DMS 273 treated with DMSO at 0.1 percent for 48 hours (cell line): ENCODE data around the gene CALR.
"Not testable (repeated sequence)": the region's sequence is repeated elsewhere in the genome, so short reads cannot be mapped to it uniquely, and the experiment has no call there.

ENCODE experiments used
- DNase-seq: peaks from one replicate; lab custom pipeline; 2025; lab: John Stamatoyannopoulos, UW

The CALR gene

DNA sequence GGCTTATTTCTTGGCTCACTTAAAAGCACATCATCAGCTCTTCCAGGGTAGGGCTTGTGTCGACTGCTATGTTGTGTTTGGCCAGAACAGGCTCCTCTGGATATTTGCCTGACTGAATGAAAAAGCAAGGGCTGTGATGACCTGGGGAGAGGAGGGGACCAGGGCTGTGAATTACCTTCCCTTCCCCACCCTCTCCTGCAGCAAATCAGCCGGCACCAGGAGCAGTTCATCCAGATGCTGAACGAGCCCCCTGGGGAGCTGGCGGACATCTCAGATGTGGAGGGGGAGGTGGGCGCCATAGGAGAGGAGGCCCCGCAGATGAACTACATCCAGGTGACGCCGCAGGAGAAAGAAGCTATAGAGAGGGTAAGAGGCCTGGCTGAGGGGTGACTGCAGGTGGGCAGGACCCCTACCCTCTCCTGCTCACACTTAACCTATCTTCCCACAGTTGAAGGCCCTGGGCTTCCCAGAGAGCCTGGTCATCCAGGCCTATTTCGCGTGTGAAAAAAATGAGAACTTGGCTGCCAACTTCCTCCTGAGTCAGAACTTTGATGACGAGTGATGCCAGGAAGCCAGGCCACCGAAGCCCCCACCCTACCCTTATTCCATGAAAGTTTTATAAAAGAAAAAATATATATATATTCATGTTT lies 14.2 kb downstream of the CALR start:
- peak; percentile 76 for DNase-seq

DNA sequence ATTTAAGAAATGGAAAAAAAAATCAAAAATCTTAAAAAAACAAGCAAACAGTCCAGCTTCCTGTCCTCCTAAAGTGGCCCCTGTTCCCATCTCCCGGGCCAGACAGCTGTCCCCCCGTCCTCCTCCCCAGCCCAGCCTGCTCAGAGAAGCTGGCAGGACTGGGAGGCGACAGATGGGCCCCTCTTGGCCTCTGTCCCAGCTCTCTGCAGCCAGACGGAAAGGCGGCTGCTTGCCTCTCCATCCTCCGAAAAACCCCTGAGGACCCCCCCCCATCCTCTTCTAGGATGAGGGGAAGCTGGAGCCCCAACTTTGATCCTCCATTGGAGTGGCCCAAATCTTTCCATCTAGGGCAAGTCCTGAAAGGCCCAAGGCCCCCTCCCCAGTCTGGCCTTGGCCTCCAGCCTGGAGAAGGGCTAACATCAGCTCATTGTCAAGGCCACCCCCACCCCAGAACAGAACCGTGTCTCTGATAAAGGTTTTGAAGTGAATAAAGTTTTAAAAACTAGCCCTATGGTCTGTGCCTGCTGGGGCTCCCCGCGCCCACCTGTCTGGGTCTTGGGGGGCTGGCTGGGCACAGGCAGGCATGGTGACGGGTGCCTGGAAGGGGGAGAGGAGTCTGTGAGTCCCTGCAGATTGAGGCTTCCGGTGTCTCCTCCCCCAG lies 14.9 kb downstream of the CALR start:
- peak; percentile 88 for DNase-seq

DNA sequence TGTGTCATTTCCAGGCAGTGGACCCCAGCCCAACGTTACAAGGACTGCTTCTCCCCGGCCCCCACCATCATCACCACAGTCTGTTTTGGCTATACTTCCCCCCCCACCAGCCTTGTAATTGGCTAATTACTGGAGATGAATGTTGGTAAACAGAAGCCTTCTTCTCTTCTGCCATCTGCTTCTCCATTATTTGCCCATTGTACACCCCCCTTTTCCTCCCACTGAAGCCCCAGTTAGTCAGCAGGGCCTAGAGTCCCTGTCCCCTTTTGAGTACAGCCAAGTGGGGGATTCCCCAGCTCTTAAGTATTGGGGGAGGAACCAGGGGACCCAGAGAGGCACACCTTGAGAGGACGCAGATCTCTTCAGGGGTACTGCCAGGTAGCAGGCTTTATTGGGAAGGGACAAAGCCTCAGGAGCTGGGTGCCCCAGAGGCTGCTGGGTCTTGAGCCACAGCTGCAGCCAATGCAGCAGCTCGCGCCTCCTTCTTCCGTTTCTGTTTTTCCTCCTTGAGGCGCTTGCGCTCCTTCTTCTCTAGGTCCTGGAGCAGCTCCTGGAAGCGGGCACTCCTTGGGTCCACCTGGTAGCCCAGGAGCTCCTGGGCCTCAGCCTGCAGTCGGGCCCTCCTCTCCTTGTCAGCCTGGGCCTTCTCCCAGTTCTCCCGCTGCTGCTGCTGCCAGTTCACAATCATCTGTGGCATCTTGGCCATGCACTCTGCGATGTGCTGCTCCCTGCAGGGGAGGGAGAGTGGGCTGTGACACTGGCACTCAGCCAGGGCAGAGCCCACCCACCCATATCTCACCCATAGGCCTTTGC lies 15.6 kb downstream of the CALR start:
- peak; percentile 85 for DNase-seq

DNA sequence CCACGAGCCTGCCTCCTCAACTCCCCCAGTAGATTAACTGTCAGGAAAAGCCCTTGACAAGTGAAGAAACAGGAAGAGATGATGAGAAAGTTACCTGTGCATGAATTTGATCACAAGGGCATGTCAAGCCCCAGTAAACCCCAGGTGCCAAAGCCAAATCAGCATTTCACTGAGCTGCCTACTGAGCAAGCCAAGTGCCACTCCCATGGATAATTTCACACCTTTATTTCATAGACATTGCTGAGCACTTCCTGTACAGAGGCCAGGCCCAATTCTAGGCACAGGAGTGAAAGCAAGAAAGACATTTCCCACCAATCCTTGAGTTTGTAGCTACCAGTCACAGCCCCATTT lies 16.2 kb downstream of the CALR start:
- no peak for DNase-seq

DNA sequence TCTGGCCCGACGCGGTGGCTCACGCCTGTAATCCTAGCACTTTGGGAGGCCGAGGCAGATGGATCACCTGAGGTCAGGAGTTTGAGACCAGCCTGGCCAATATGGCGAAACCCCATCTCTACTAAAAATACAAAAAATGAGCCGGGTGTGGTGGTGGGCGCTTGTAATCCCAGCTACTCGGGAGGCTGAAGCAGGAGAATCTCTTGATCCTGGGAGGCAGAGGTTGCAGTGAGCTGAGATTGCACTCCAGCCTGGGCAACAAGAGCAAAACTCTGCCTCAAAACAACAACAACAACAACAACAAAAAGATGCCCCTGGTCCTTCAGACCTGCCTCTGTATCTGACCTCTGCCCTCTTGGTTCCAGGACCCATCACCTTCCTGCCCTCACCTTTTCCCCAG lies 17.2 kb downstream of the CALR start:
- not testable (repeated sequence) for DNase-seq

DNA sequence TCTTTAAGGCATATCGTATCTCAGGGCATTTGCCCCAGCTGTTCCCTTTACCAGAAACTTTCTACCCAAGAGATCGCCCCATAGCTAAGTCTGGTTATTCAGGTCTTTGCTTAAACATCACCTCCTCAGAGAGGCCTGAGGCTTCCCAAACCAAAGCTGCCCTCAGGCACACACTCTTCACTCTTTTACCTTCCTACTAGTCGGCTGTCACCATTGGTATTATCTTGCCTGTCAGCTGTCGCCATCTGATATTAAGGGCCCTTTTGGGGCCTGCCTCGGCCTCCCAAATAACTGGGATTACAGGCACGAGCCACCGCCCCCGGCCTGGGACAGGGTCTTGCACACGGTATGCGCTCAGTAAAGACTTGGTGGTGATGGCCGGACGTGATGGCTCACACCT lies 17.6 kb downstream of the CALR start:
- no peak for DNase-seq

DNA sequence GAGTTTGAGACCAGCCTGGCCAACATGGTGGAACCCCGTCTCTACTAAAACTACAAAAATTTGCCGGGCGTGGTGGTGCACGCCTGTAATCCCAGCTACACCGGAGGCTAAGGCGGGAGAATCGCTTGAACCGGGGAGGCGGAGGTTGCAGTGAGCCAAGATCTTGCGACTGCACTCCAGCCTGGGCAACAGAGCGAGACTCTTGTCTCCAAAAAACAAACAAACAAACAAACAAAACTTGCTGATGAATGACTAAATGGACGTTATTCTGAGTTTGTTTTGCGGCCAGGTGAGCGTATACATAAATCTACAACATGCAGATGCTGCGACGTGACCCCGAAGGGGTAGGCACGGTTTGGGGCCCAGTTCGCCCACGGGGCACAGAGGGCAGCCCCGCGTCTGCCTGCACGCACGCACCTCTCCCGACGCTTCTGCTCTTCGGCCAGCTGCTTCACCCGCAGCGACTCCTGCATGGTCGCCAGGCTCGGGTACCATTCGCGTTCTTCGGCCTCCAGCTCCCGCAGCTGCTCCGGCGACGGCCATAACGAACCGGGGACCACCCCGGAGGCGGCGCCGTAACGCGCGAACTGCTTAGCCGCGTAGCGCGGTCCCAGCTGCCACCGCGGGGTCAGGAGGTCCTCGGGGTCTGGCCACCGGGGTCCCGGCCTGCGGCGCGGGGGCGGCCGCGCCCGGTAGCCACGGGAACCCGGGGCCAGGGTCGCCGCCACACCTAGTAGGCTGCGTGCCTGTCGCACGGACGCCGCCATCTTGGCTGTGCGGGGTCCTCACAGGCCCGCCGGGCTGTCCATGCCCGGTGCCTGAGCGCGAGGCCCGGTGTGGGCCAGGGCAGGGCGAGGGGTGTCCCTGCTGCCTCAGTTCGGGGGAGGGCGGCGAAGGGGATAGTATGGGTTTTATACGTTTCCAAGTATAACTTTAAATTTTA lies 18.3 kb downstream of the CALR start, which contains the start of gene GADD45GIP1:
GADD45GIP1 (minus strand) TSS at position 778 of the 943 bp plus-strand sequence; CDS start at position 767, 11 bp downstream.
- DNase-seq = peak; percentile 68

DNA sequence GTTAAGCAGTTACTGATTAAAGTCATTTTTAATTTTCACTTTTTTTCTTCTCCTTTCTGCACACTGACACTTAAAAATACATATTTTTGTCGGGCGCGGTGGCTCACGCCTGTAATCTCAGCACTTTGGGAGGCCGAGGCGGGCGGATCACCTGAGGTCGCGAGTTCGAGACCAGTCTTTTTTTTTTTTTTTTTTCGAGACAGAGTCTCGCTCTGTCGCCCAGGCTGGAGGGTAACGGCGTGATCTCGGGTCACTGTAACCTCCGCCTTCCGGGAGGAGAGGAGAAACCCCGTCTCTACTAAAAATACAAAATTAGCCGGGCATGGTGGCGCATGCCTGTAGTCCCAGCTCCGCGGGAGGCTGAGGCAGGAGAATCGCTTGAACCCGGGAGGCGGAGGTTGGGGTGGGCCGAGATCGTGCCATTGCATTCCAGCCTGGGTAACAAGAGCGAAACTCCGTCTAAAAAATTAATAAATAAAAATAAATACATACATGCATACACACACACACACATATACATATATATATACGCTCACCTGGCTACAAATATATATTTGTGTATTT lies 19.1 kb downstream of the CALR start:
- DNase-seq = not testable (repeated sequence)

DNA sequence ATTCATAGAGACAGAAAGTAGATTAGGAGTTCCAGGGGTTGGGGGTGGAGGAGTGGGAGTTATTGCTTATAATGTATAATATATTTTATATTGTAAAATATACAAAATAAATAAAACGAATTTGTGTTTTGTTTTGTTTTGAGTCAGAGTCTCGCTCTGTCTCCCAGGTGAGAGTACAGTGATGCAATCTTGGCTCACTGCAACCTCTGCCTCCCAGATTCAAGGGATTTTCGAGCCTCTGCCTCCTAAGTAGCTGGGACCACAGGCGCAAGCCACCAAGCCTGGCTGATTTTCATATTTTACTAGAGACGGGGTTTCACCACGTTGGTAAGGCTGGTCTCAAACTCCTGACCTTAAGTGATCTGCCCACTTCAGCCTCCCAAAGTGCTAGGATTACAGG lies 21.1 kb downstream of the CALR start:
- DNase-seq = no peak

DNA sequence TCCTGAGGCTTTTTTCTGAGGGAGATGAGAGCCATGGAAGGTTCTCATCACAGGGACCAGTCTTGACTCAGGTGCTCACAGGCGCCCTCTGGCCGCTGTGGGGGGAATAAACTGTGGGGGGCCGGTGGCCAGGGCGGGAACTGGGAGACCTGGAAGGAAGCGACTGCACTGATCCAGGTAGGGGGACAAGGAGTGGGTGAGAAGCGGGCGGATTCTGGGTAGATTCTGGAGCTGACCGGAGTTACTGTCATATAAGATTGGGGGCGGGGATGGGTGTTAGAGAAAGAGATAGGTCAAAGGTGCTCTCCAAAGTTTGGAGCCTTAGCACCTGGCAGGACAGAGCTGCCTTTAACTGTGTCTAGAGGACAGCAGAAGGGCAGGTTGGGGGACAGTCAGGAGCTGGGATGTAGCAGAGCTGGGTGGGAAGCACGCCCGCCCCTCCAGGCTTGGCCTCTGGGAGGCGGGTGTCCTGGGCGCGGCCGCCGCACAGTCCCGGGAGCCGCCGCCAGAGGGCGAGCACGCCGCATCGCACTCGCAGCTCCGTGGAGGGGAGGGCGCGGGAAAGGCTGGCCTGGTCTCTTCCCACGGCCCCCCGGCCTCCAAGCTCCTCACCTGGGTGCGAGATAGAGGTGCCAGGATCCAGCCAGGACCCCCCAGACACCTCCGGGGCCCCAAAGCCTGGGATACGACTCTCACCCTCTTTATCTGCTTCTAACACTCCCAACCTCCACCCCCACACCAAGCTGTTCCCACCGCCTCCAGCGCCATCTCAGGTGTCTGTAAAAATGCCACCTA lies 26.8 kb downstream of the CALR start:
- DNase-seq = peak; percentile 65

DNA sequence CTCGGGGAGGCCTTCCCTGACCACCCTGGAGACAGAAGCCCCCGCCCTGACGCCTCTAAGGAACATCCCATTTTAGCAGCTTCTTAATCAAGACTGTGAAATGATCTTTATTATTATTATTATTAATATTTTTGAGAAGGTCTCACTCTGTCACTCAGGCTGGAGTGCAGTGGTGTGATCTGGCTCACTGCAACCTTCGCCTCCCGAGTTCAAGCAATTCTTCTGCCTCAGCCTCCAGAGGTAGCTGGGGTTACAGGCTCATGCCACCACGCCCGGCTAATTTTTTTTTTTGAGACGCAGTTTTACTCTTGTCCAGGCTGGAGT lies 27.4 kb downstream of the CALR start:
- no peak for DNase-seq

DNA sequence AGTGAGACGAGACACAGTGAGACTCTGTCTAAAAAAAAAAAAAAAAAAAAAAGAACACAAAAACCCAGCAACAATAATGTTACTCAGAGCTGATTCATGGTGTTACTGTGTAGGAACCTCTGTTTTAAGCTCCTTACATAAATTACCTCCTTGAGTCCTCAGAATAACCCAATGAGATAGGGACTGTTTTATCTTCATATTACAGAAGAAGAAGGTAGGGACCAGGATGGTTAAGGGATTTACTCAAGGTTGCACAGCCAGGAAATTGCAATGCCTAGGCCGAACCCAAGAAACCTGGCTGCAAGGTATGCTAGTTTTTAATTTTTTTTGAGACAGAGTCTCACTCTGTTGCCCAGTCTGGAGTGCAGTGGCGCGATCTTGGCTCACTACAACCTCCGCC lies 29.5 kb downstream of the CALR start:
- no peak for DNase-seq

DNA sequence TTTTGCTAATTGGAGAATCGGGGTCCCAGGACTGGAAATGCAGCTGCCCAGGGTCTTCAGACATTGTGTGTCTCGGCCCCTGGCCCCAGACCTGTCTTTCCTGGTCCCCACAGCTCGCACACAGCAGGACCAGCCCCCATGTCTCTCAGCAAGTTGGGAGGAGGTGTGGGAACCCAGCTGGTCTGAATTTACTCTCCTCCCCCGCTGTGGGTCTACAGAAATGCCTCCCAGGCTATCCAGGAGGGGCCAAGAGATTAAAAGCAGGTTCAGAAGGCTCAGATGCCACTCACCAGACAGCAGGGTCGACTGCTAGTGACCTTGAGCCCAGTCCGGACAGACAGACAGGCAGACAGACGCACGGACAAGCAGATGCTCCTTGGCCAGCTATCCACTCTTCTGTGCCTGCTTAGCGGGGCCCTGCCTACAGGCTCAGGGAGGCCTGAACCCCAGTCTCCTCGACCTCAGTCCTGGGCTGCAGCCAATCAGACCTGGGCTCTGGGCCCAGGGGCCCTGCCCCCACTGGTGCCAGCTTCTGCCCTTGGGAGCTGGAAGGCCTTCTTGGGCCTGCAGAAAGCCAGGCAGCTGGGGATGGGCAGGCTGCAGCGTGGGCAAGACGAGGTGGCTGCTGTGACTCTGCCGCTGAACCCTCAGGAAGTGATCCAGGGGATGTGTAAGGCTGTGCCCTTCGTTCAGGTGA lies 31.0 kb downstream of the CALR start, which contains the start of gene DAND5:
DAND5 (plus strand) TSS at position 285 of the 697 bp plus-strand sequence; CDS start at position 370, 85 bp downstream.
- peak; percentile 62 for DNase-seq

DNA sequence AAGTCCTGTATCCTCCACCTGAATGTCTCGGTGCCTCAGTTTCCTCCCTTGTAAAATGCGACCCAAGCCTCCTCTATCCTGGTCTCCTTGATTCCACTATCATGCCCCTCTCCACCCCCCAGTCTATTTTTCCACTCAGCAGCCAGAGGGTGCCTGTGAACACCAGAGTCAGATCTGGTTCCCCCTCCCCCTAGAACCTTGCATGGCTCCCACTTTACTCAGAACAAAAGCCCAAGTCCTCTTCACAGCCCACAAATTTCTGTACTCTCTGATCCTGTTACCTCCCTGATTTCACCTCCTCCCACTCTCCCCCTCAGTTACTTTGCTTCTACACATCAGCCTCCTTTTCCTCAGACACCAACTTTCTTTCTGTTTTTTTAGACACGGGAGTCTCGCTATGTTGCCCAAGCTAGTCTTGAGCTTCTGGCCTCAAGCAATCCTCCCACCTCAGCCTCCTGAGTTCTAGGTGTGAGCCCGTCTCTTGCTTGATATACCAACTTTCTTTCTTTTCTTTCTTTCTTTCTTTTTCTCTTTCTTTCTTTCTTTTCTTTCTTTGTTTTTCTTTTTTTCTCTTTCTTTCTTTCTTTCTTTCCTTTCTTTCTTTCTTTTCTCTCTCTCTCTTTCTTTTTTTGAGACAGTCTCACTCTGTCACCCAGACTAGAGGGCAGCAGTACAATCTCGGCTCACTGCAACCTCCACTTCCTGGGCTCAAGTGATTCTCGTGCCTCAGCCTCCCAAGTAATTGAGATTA lies 31.8 kb downstream of the CALR start:
- DNase-seq = no peak

DNA sequence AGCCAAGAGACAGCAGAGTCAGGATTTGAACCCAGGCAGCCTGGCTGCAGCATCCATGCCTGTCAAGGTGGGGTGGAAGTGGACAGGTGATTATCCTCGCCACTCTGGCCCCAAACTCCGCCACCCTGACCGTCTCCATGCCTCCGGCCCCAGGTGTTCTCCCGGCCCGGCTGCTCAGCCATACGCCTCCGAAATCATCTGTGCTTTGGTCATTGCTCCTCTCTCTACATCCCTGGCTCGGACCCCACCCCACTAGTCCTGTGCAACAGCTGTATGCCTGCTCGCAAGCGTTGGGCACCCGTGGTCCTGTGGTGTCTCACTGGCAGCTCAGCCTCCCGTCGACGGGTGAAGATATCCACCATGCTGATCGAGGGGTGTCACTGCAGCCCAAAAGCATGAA lies 34.8 kb downstream of the CALR start:
- DNase-seq = no peak

DNA sequence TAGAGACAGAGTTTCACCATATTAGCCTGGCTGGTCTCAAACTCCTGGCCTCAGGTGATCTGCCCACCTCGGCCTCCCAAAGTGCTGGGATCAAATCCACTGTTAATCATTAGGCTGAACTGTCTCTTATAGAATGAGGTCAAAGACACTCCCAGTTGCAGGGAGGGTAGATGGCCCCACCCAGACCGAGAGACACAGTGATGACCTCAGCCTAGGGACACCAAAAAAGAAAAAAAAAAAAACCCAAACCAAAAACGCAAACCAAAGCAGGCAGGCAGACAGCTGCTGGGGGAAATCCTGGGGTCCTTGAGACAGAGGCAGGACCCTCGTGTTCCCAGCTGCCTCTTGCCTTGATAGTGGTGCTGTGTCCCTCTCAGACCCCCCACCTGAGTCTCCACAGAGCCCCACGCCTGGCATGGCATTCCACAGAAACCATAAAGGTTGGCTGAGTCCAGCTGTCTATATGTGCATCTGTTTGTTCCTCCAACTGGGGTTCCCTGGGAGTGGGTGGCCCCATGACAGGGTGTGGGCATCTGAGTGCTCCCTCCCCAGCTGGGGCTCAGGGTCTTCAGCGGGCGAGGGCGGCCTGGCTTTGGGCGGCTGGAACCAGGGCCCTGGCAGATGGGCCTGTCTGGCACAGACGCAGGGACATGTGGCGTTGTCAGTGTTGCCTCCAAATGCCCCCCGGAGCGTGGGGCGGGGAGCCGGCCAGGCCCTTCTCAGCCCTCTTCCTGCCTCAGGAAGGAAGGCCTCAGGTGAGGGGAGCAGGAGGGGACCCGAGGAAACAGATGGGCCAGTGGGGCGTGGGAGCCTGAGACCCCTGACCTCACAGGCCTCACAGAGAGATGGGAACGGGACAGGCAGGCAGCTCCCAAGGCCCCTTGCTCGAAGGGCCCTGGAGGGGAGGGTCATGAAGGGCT lies 36.2 kb downstream of the CALR start:
- DNase-seq = peak; percentile 85

DNA sequence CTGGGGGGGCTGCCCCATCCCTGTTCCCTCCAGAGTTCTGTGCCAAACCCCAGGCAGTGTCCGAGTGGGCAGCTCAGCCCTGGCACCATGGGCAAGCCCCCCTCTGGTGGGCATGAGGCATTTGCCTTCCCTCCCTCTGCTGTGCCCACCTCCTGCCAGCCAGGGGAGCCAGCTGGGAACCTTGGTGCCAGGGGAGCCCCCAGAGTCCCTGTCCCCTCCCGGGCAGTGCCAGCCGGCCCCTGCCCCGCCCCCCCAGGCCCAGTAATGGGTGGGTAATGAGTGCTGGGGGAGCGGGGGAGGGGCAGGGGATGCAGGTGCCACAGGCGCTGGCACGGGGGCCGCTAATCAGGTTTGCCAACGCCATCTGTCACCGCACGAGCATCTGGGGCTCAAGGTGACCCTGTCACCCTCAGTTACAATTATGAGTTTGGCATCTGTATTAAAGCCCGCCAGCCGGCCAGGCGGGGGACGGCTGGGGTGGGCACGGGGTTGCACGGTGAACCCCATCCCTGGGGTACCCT lies 36.9 kb downstream of the CALR start:
- DNase-seq = no peak

DNA sequence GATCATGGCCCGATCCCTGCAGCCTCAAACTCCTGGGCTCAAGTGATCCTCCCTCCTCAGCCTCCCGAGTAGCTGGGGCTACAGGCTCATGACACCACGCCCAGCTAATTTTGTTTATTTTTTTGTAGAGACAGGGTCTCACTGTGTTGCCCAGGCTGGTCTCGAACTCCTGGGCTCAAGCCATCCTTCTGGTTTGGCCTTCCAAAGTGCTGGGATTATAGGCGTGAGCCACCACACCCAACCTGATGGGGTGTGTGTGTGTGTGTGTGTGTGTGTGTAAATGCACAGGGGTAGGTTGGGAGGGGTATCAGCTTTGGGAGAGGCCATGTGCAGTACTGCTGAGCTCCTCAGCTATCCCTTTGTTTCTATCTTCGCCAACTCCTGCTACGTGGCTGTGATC lies 37.7 kb downstream of the CALR start:
- DNase-seq = not testable (repeated sequence)
